ENCODE measurements around the gene DDX47. TPM values are rescaled to one million over a fixed set of nuclear protein-coding genes. Genes with fewer than 3 reads are reported as not detected.

DDX47 gene
- total RNA-seq, 4 donors from 2014 or later: 49.2 to 66.7 (median 60.2) TPM

GRCh38 chr12:12784911-12785814 is 28.0 kb upstream of the DDX47 start, which contains the start of gene APOLD1:
Gene APOLD1 (plus strand): TSS chr12:12785659. CDS start chr12:12785692, 33 bp downstream.
- Histone ChIP-seq H3K4me1 (peaks cover 0 to 34% (median 9%) of the 10 kb centered on the region in 3 donors), H3K27ac (peak within 1 kb of the TSS; percentile 51 to 98 (median 92)), H3K27me3 (no peaks in the 10 kb centered on the region), H3K36me3 (no peaks in the 10 kb centered on the region), H3K4me3 (peak within 1 kb of the TSS; percentile 38 to 74), H3K9me3 (no peaks in the 10 kb centered on the region)
- ATAC-seq: peak; percentile 53
- 79 to 84% methylated on average over 6 to 12 of the region's 14 CpGs for WGBS, 2 donors (ENCODE audit: low coverage in 1 of 2)
- TF ChIP-seq, protein P1, sequence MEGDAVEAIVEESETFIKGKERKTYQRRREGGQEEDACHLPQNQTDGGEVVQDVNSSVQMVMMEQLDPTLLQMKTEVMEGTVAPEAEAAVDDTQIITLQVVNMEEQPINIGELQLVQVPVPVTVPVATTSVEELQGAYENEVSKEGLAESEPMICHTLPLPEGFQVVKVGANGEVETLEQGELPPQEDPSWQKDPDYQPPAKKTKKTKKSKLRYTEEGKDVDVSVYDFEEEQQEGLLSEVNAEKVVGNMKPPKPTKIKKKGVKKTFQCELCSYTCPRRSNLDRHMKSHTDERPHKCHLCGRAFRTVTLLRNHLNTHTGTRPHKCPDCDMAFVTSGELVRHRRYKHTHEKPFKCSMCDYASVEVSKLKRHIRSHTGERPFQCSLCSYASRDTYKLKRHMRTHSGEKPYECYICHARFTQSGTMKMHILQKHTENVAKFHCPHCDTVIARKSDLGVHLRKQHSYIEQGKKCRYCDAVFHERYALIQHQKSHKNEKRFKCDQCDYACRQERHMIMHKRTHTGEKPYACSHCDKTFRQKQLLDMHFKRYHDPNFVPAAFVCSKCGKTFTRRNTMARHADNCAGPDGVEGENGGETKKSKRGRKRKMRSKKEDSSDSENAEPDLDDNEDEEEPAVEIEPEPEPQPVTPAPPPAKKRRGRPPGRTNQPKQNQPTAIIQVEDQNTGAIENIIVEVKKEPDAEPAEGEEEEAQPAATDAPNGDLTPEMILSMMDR (IDR thresholded peaks at IDR 0.05): no peak
- TF ChIP-seq POLR2A (IDR thresholded peaks at IDR 0.05) (peak; percentile 51 to 60), EP300 (IDR thresholded peaks at IDR 0.05) (peak; percentile 84), POLR2AphosphoS5 (IDR thresholded peaks at IDR 0.05) (no peak)

- 26 to 39% methylated on average over 2 to 4 of the region's 4 CpGs for WGBS, 2 donors (ENCODE audit: low coverage in 1 of 2)
- no peak for ATAC-seq
These were observed 26.8 kb upstream of the DDX47 start for GRCh38 chr12:12786351-12786705.

GRCh38 chr12:12786706-12787601 is 26.2 kb upstream of the DDX47 start:
- WGBS, 2 donors (ENCODE audit: low coverage in 1 of 2): 0 to 7% methylated on average over 3 to 8 of the region's 80 CpGs
- TF ChIP-seq POLR2A (IDR thresholded peaks at IDR 0.05) (peak; percentile 72 to 74), EP300 (IDR thresholded peaks at IDR 0.05) (no peak), POLR2AphosphoS5 (IDR thresholded peaks at IDR 0.05) (peak; percentile 44)
- TF ChIP-seq, protein P1 (IDR thresholded peaks at IDR 0.05): peak in 3 of 4 experiments; percentile 31 to 68 (median 66)
- Histone ChIP-seq H3K27ac (peak overlapping the region; percentile 51 to 98 (median 92)), H3K4me3 (peak overlapping the region; percentile 38 to 74), H3K4me1 (peaks cover 0 to 37% (median 9%) of the 10 kb centered on the region in 3 donors), H3K36me3 (no peaks in the 10 kb centered on the region), H3K9me3 (no peaks in the 10 kb centered on the region), H3K27me3 (no peaks in the 10 kb centered on the region)
- peak; percentile 87 for ATAC-seq

More at GRCh38 chr12:12786351-12786705, 26.8 kb upstream of the DDX47 start:
- Histone ChIP-seq H3K9me3 (no peaks in the 10 kb centered on the region), H3K27ac (peak overlapping the region; percentile 51 to 98 (median 92)), H3K27me3 (no peaks in the 10 kb centered on the region), H3K4me1 (peaks cover 0 to 31% (median 9%) of the 10 kb centered on the region in 3 donors), H3K4me3 (peak overlapping the region; percentile 38 to 74), H3K36me3 (no peaks in the 10 kb centered on the region)
- TF ChIP-seq EP300 (IDR thresholded peaks at IDR 0.05): no peak
- no peak for TF ChIP-seq POLR2AphosphoS5 (IDR thresholded peaks at IDR 0.05)
- TF ChIP-seq, protein P1 (IDR thresholded peaks at IDR 0.05): no peak
- TF ChIP-seq POLR2A (IDR thresholded peaks at IDR 0.05): no peak

DNA sequence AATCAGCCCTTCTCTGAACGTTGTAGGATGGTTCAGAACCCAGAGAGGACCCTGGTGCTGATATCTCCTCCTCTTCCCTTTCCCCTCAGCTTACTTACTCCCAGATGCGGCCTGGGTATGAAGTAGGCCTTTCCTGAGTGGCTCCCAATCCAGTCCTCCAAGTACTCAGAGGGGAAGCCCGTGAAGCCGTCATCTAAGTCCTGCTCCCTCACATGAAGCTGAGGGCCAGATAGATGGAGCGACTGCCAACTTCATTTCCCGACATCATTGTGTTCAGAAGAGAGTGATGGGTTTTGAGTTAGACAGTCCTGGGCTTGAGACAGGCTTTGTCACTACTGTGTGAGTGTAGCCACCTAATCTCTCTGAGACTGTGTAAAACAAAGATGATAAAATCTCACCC is 25.0 kb upstream of the DDX47 start:
- Histone ChIP-seq H3K9me3 (no peaks in the 10 kb centered on the region), H3K36me3 (no peaks in the 10 kb centered on the region), H3K4me3 (peak overlapping the region in 1 of 2 donors; percentile 74), H3K27me3 (no peaks in the 10 kb centered on the region), H3K27ac (peak overlapping the region; percentile 51 to 98 (median 92)), H3K4me1 (peaks cover 5 to 49% (median 13%) of the 10 kb centered on the region in 3 donors)
- no peak for ATAC-seq
- no peak for TF ChIP-seq POLR2AphosphoS5 (IDR thresholded peaks at IDR 0.05)
- no peak for TF ChIP-seq EP300 (IDR thresholded peaks at IDR 0.05)
- no peak for TF ChIP-seq POLR2A (IDR thresholded peaks at IDR 0.05)
- TF ChIP-seq, protein P1 (IDR thresholded peaks at IDR 0.05): no peak
- WGBS, 2 donors (ENCODE audit: low coverage in 1 of 2): 38 to 52% methylated on average over 1 to 3 of the region's 6 CpGs

Data from gastroesophageal sphincter (tissue), 4 donors.